ENCODE data around the gene SLC39A11. TPM values are rescaled to one million over a fixed set of nuclear protein-coding genes. Genes with fewer than 3 reads are reported as not detected.
A peak's percentile ranks its signal among the peaks of the same experiment; 100 is the strongest.
"Not testable (repeated sequence)": the region's sequence is repeated elsewhere in the genome, so short reads cannot be mapped to it uniquely, and the experiment has no call there.

The SLC39A11 gene
- total and polyA plus RNA-seq, 2 experiments from 2014 or later = 11.7 to 16.4 TPM

DNA sequence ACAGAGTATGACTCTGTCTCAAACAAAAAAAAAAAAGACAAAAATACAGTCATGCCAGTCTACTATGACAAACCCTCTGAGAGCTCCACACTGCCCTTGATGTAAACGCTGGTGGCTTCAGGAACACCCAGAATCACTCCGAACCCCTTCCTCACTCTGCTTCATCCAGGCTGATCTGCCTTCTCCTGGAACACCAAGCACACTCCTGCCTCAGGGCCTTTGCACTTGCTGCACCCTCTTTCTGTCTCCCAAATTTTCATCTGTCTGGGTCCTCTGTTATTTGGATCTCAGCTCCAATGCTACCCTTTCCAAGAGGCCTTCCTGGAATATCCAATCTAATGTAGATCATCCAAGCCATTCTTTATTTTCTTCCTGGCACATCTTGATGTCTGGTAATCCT lies 7.9 kb upstream of the SLC39A11 start:
- H3F3A ChIP-seq (ENCODE audit: insufficient read depth) = no peaks in the 10 kb centered on the region
- no peaks in the 10 kb centered on the region for H3K9me3 ChIP-seq (ENCODE audit: low read depth)
- no peak for DNase-seq
- TF ChIP-seq EZH2 (IDR thresholded peaks at IDR 0.05; ENCODE audit: insufficient read depth, poor library complexity, severe bottlenecking) (no peak), EZH2phosphoT487 (IDR thresholded peaks at IDR 0.05; ENCODE audit: insufficient read depth, low read depth) (no peak)
- in situ Hi-C loops (cut with MboI) = no loop called here
- H3K79me2 ChIP-seq (ENCODE audit: insufficient read depth) = no peaks in the 10 kb centered on the region
- no peaks in the 10 kb centered on the region for H3K9me2 ChIP-seq (ENCODE audit: insufficient read depth)
- no peaks in the 10 kb centered on the region for H3K4me1 ChIP-seq (ENCODE audit: insufficient read depth)
- 77 to 84% methylated on average over 2 of the region's 2 CpGs for WGBS, 2 experiments (ENCODE audit: low coverage in 1 of 2, low lambda C conversion rate in 2 of 2, missing lambda C conversion rate in 2 of 2)
- no peaks in the 10 kb centered on the region for H3K27me3 ChIP-seq (replicated peaks; ENCODE audit: insufficient read depth)
- H3K9ac ChIP-seq = no peak overlapping the region
- no peak overlapping the region for H3K4me3 ChIP-seq
- H3K4me2 ChIP-seq (ENCODE audit: unreplicated experiment) = no peak overlapping the region
- no peaks in the 10 kb centered on the region for H3K36me3 ChIP-seq (ENCODE audit: low read depth)
- H2AFZ ChIP-seq = no peak overlapping the region
- H3K27ac ChIP-seq = no peak overlapping the region
- no peaks in the 10 kb centered on the region for H4K20me1 ChIP-seq (ENCODE audit: insufficient read depth)

DNA sequence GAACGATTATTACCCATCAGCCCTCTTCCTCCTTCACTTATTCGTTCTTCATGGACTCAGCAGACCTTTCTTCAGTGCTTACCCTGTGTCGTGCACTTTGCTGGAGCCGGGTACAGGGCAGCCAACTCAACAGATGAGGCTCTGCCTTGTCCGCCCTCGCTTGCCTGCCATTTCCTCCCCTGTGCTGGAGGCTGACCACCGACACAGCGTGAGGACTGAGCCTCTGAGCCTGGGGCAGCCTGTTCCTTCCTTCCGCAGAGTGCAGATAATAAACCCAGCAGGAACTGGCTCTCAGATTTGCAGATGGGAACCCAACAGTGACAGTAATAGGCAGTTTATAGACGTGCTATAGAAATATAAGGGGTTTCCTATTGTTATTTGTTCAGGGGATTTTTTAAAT lies 7.0 kb upstream of the SLC39A11 start:
- Histone ChIP-seq H3K4me2 (ENCODE audit: unreplicated experiment) (no peak overlapping the region), H3K27ac (no peak overlapping the region), H3K79me2 (ENCODE audit: insufficient read depth) (no peaks in the 10 kb centered on the region), H3K9me2 (ENCODE audit: insufficient read depth) (no peaks in the 10 kb centered on the region), H2AFZ (no peak overlapping the region), H3K9ac (no peak overlapping the region), H3K9me3 (ENCODE audit: low read depth) (no peaks in the 10 kb centered on the region), H4K20me1 (ENCODE audit: insufficient read depth) (no peaks in the 10 kb centered on the region), H3F3A (ENCODE audit: insufficient read depth) (no peaks in the 10 kb centered on the region), H3K4me1 (ENCODE audit: insufficient read depth) (no peaks in the 10 kb centered on the region), H3K36me3 (ENCODE audit: low read depth) (no peaks in the 10 kb centered on the region), H3K4me3 (no peak overlapping the region), H3K27me3 (replicated peaks; ENCODE audit: insufficient read depth) (no peaks in the 10 kb centered on the region)
- 73 to 78% methylated on average over 10 of the region's 10 CpGs for WGBS, 2 experiments (ENCODE audit: low coverage in 1 of 2, low lambda C conversion rate in 2 of 2, missing lambda C conversion rate in 2 of 2)
- DNase-seq = no peak
- in situ Hi-C loops (cut with MboI) = no loop called here
- TF ChIP-seq EZH2 (IDR thresholded peaks at IDR 0.05; ENCODE audit: insufficient read depth, poor library complexity, severe bottlenecking) (no peak), EZH2phosphoT487 (IDR thresholded peaks at IDR 0.05; ENCODE audit: insufficient read depth, low read depth) (no peak)

DNA sequence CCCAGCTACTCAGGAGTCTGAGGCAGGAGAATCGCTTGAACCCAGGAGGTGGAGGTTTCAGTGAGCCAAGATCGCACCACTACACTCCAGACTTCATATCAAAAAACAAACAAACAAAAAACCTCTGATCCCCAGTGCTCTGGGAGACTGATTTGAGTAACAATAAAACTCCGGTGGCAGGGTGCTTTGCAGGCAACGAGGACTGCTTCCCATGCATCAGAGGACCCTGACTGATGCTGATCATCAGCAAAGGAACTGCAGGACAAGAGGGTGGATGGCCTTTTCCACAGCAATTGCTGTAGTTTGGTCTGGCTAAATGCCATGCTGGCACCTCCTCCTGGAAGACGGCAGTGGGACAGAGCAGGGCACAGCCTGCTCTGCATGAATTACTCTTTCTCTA lies 6.4 kb upstream of the SLC39A11 start:
- Histone ChIP-seq H3K4me3 (no peak overlapping the region), H3K9me2 (ENCODE audit: insufficient read depth) (no peaks in the 10 kb centered on the region), H3K9ac (no peak overlapping the region), H4K20me1 (ENCODE audit: insufficient read depth) (no peaks in the 10 kb centered on the region), H3K27ac (no peak overlapping the region), H3K79me2 (ENCODE audit: insufficient read depth) (no peaks in the 10 kb centered on the region), H2AFZ (no peak overlapping the region), H3K9me3 (ENCODE audit: low read depth) (no peaks in the 10 kb centered on the region), H3F3A (ENCODE audit: insufficient read depth) (no peaks in the 10 kb centered on the region), H3K36me3 (ENCODE audit: low read depth) (no peaks in the 10 kb centered on the region), H3K4me2 (ENCODE audit: unreplicated experiment) (no peak overlapping the region), H3K27me3 (replicated peaks; ENCODE audit: insufficient read depth) (no peaks in the 10 kb centered on the region), H3K4me1 (ENCODE audit: insufficient read depth) (no peaks in the 10 kb centered on the region)
- in situ Hi-C loops (cut with MboI) = no loop called here
- no peak for TF ChIP-seq EZH2phosphoT487 (IDR thresholded peaks at IDR 0.05; ENCODE audit: insufficient read depth, low read depth)
- WGBS, 2 experiments (ENCODE audit: low coverage in 1 of 2, low lambda C conversion rate in 2 of 2, missing lambda C conversion rate in 2 of 2) = 73 to 77% methylated on average over 5 of the region's 5 CpGs
- no peak for DNase-seq

- WGBS, 2 experiments (ENCODE audit: low coverage in 1 of 2, low lambda C conversion rate in 2 of 2, missing lambda C conversion rate in 2 of 2) = 61 to 70% methylated on average over 8 of the region's 8 CpGs
- peak; percentile 34 for DNase-seq
- H3K9ac ChIP-seq = not testable (repeated sequence)
Measured at GRCh38 chr17:73097973-73098765, 5.7 kb upstream of the SLC39A11 start.

GRCh38 chr17:73096866-73097265 lies 4.4 kb upstream of the SLC39A11 start:
- Histone ChIP-seq H3K36me3 (ENCODE audit: low read depth) (no peaks in the 10 kb centered on the region), H3K4me1 (ENCODE audit: insufficient read depth) (no peaks in the 10 kb centered on the region), H3K4me3 (no peak overlapping the region), H3K27me3 (replicated peaks; ENCODE audit: insufficient read depth) (no peaks in the 10 kb centered on the region), H3K27ac (no peak overlapping the region), H3K9ac (no peak overlapping the region), H3K79me2 (ENCODE audit: insufficient read depth) (no peaks in the 10 kb centered on the region), H3K9me2 (ENCODE audit: insufficient read depth) (no peaks in the 10 kb centered on the region), H4K20me1 (ENCODE audit: insufficient read depth) (no peaks in the 10 kb centered on the region), H2AFZ (no peak overlapping the region), H3K4me2 (ENCODE audit: unreplicated experiment) (no peak overlapping the region), H3F3A (ENCODE audit: insufficient read depth) (no peaks in the 10 kb centered on the region), H3K9me3 (ENCODE audit: low read depth) (no peaks in the 10 kb centered on the region)
- DNase-seq = peak; percentile 49
- WGBS, 2 experiments (ENCODE audit: low coverage in 1 of 2, low lambda C conversion rate in 2 of 2, missing lambda C conversion rate in 2 of 2) = 78 to 83% methylated on average over 6 of the region's 6 CpGs
- in situ Hi-C loops (cut with MboI) = no loop called here
- TF ChIP-seq EZH2 (IDR thresholded peaks at IDR 0.05; ENCODE audit: insufficient read depth, poor library complexity, severe bottlenecking) (no peak), EZH2phosphoT487 (IDR thresholded peaks at IDR 0.05; ENCODE audit: insufficient read depth, low read depth) (no peak)

More at GRCh38 chr17:73097973-73098765, 5.7 kb upstream of the SLC39A11 start:
- H3F3A ChIP-seq (ENCODE audit: insufficient read depth); H4K20me1 ChIP-seq (ENCODE audit: insufficient read depth); H3K36me3 ChIP-seq (ENCODE audit: low read depth); H3K27me3 ChIP-seq (replicated peaks; ENCODE audit: insufficient read depth); in situ Hi-C loops (cut with MboI); H3K9me3 ChIP-seq (ENCODE audit: low read depth); H3K4me2 ChIP-seq (ENCODE audit: unreplicated experiment); H3K4me3 ChIP-seq; H3K4me1 ChIP-seq (ENCODE audit: insufficient read depth); H3K79me2 ChIP-seq (ENCODE audit: insufficient read depth); H2AFZ ChIP-seq; H3K27ac ChIP-seq; H3K9me2 ChIP-seq (ENCODE audit: insufficient read depth): not testable (repeated sequence)

Measured in GM23248 (cell line).